Keratinocyte (primary cell): ENCODE results near the gene HSDL2.

Experiments used
- EZH2 ChIP-seq: IDR thresholded peaks from one replicate; pipeline ENCODE4 v1.6.1; 2012; ENCODE audit warnings: inconsistent platforms, mild to moderate bottlenecking, low read length, moderate library complexity
- TF ChIP-seq, protein P1 (sequence below), 3 experiments: IDR thresholded peaks in 1 of 3; conservative IDR thresholded peaks in 1 of 3; optimal IDR thresholded peaks in 1 of 3; 2 replicates in 2 of 3; 3 replicates in 1 of 3; pipeline versions ENCODE3 to v1.5.1; 2011; ENCODE audit warnings: low read length in 3 of 3, mild to moderate bottlenecking in 3 of 3, moderate library complexity in 2 of 3, control low read depth in 1 of 3, inconsistent platforms in 1 of 3; ENCODE audit not compliant: insufficient read depth in 2 of 3; ENCODE audit errors: extremely low read depth in 1 of 3

DNA sequence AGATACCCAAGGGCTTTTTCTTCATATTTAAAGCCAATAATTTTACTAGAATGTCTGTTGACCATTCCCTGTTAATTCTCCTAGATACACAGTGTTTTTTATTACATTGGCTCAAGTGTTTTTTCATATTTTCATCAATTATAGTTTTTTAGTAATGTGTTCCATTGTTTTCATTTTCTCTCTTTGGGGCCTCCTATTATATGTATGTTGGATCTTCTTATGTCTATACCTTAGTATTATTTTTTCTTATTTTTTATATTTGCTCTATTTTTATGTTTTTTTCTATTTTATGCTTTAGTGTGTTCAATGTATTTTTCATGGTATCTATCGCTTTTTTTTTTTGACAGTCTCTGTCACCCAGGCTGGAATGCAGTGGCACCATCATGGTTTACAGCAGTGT lies 114.2 kb downstream of the HSDL2 start:
- TF ChIP-seq, protein P1, sequence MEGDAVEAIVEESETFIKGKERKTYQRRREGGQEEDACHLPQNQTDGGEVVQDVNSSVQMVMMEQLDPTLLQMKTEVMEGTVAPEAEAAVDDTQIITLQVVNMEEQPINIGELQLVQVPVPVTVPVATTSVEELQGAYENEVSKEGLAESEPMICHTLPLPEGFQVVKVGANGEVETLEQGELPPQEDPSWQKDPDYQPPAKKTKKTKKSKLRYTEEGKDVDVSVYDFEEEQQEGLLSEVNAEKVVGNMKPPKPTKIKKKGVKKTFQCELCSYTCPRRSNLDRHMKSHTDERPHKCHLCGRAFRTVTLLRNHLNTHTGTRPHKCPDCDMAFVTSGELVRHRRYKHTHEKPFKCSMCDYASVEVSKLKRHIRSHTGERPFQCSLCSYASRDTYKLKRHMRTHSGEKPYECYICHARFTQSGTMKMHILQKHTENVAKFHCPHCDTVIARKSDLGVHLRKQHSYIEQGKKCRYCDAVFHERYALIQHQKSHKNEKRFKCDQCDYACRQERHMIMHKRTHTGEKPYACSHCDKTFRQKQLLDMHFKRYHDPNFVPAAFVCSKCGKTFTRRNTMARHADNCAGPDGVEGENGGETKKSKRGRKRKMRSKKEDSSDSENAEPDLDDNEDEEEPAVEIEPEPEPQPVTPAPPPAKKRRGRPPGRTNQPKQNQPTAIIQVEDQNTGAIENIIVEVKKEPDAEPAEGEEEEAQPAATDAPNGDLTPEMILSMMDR (optimal IDR thresholded peaks at IDR 0.05 in 1 of 3, IDR thresholded peaks at IDR 0.05 in 1 of 3, conservative IDR thresholded peaks at IDR 0.05 in 1 of 3; ENCODE audit: extremely low read depth in 1 of 3, insufficient read depth in 2 of 3, low read length in 3 of 3), result no peak
- no peak for TF ChIP-seq EZH2
